ENCODE results near the gene DMXL2. TPM values are rescaled to one million over a fixed set of nuclear protein-coding genes. Genes with fewer than 3 reads are reported as not detected.

DMXL2 gene
- total and polyA plus RNA-seq, 9 of the 15 experiments (the other 6 are each of a cell fraction or from before 2014, with no cell fraction given) = 9.3 to 57.7 (median 30.7) TPM

DNA sequence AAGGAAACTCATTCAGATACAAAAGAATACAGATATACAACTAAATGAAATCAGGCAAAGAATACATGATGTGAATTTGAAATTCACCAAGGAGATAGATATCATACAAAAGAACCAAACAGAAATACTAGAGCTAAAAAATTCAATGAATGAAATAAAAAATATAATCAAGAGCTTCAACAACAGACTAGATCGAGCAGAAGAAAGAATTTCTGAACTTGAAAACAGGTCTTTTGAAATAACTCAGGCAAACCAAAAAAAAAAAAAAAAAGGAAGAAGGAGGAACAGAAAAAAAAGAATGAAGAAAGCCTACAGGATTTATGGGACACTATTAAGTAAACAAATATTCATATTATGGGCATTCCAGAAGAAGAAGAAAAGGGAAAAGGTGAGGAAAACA is 137.8 kb downstream of the DMXL2 start (continued):
- TF ChIP-seq FOXJ2 (tag; IDR thresholded peaks at IDR 0.05) = no peak
- no peak for TF ChIP-seq MBD2 (IDR thresholded peaks at IDR 0.05; ENCODE audit: borderline replicate concordance, low read depth)
- no peak for TF ChIP-seq CBX8 (IDR thresholded peaks at IDR 0.05; ENCODE audit: borderline replicate concordance, extremely low read depth, low read depth, low read length, poor library complexity, severe bottlenecking)
- TF ChIP-seq ZNF253 (CRISPR knock-in tag; conservative IDR thresholded peaks at IDR 0.05) = no peak

DNA sequence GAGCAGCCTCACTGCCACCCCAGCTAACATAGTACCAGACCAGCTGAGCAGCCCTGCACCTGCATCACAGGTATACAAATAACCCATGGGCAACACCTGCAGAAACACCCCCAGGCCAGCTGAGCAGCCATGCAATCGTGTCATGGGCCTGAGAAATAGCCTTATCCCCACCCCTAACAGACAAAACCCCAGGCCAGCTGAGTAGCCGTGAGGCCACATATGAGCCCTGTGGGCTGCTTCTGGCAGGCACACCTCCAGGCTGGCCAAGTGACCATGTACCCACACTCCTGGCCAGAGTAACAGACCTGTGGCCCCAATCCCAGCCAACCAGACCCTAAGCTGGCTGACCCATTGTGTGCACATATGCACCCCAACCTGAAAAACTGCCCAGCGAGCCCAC is 138.6 kb downstream of the DMXL2 start:
- BruUV-seq (replicated peaks) = no TSS peak
- no peak overlapping the region for H3K27ac ChIP-seq (ENCODE audit: extremely low read depth, low read depth, low read length)
- TF ChIP-seq, protein P1, sequence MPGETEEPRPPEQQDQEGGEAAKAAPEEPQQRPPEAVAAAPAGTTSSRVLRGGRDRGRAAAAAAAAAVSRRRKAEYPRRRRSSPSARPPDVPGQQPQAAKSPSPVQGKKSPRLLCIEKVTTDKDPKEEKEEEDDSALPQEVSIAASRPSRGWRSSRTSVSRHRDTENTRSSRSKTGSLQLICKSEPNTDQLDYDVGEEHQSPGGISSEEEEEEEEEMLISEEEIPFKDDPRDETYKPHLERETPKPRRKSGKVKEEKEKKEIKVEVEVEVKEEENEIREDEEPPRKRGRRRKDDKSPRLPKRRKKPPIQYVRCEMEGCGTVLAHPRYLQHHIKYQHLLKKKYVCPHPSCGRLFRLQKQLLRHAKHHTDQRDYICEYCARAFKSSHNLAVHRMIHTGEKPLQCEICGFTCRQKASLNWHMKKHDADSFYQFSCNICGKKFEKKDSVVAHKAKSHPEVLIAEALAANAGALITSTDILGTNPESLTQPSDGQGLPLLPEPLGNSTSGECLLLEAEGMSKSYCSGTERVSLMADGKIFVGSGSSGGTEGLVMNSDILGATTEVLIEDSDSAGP (CRISPR knock-in tag; IDR thresholded peaks at IDR 0.05) = no peak
- TF ChIP-seq CBX3 (IDR thresholded peaks at IDR 0.05; ENCODE audit: borderline replicate concordance in 1 of 2, low read length in 2 of 2) = peak in 1 of 2 experiments; percentile 34; a peak in 1 of 3 replicates
- ChIA-PET POLR2A (no interaction called here), CTCF (ENCODE audit: low intra/inter-chr PET ratio) (no interaction called here)
- no peak overlapping the region for H3K9ac ChIP-seq (ENCODE audit: insufficient read depth in 1 of 2, low read depth in 2 of 2, low read length in 2 of 2)
- H3K4me3 ChIP-seq = no peak overlapping the region
- H3K4me2 ChIP-seq (ENCODE audit: insufficient read depth, low read length) = no peak overlapping the region
- FAIRE-seq (no peak), ATAC-seq (no peak), DNase-seq (ENCODE audit: extremely low read depth in 1 of 4, low spot score in 3 of 4) (no peak)
- in situ Hi-C loops (cut with MboI) = no loop called here
- H3K9me1 ChIP-seq (ENCODE audit: control insufficient read depth, insufficient read depth, low read length) = no peaks in the 10 kb centered on the region
- H3K27me3 ChIP-seq (ENCODE audit: control insufficient read depth in 2 of 2, insufficient read depth in 2 of 2, low read length in 2 of 2) = no peaks in the 10 kb centered on the region
- peaks cover 53% of the 10 kb centered on the region; the same call in 2 of the 3 replicates for H3K36me3 ChIP-seq (ENCODE audit: control insufficient read depth, insufficient read depth, low read length)
- intact Hi-C loops (cut with micrococcal nuclease) = no loop called here
- H3K9me3 ChIP-seq (replicated peaks; ENCODE audit: control insufficient read depth, insufficient read depth, low read depth, low read length) = peaks cover 12% of the 10 kb centered on the region
- no peaks in the 10 kb centered on the region for H4K20me1 ChIP-seq (replicated peaks; ENCODE audit: control insufficient read depth, insufficient read depth, low read length)
- no peak overlapping the region for H2AFZ ChIP-seq (ENCODE audit: low read depth, low read length)
- 86% methylated on average over 3 of the region's 3 CpGs for WGBS (ENCODE audit: insufficient coverage, low coverage, missing lambda C conversion rate)
- H3K4me1 ChIP-seq (replicated peaks in 1 of 2; ENCODE audit: control insufficient read depth in 2 of 2, insufficient read depth in 2 of 2, low read length in 2 of 2) = no peaks in the 10 kb centered on the region
- H3K79me2 ChIP-seq (ENCODE audit: control insufficient read depth, insufficient read depth, low read length) = no peaks in the 10 kb centered on the region; the same call in 2 of the 3 replicates
